Vagina (tissue), 2 donors: ENCODE measurements around the gene ITPR1.

ENCODE experiments used
- CTCF ChIP-seq, 3 experiments: fragments of 450-650 bp in 2 of 3; fragments of 200-600 bp in 1 of 3; sonication (generic) in 1 of 3; IDR thresholded peaks; one replicate each; pipeline ENCODE4 v1.5.1; 2017 to 2019; ENCODE audit warnings: antibody characterized with exemption in 3 of 3, mild to moderate bottlenecking in 2 of 3, moderate library complexity in 2 of 3
- POLR2AphosphoS5 ChIP-seq, 2 donors: sonication (generic); formaldehyde crosslinking; IDR thresholded peaks; one replicate each; pipeline ENCODE4 v1.9.0; 2017; ENCODE audit warnings: antibody characterized with exemption in 2 of 2, mild to moderate bottlenecking in 2 of 2, low read depth in 1 of 2; ENCODE audit not compliant: insufficient read depth in 1 of 2

- TF ChIP-seq CTCF (IDR thresholded peaks at IDR 0.05) (no peak), POLR2AphosphoS5 (IDR thresholded peaks at IDR 0.05; ENCODE audit: insufficient read depth in 1 of 2, low read depth in 1 of 2) (no peak)
These were observed 332.5 kb downstream of the ITPR1 start for GRCh38 chr3:4825436-4826236.
